UCSD-AML1 (cell line): ENCODE data around the gene SNCG.
"Not testable (repeated sequence)": the region's sequence is repeated elsewhere in the genome, so short reads cannot be mapped to it uniquely, and the experiment has no call there.

Experiments
- DNase-seq: peaks from one replicate; lab custom pipeline; 2025; ENCODE audit not compliant: unreplicated experiment; lab: John Stamatoyannopoulos, UW

The SNCG gene

GRCh38 chr10:86958116-86958900 is at the start of gene SNCG:
Gene SNCG, plus strand, starts transcription at chr10:86958599. Its CDS starts 99 bp downstream, at chr10:86958698.
- DNase-seq = no peak

DNA sequence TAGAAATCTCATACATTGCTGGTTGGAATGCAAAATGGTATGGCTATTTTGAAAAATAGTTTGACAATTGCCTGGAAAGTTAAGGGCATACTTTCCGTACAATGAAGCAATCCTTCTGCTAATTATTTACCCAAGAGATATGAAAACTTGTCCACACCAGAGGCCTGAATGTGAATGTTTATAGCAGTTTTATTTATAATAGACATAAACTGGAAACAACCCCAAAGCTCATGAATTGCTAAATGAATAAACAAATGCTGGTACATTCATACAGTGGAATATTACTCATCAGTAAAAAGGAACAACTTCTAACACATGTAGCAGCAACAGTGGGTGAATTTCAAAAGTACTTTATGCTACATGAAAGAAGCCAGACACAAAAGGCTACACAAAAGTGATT is 43.7 kb upstream of the SNCG start:
- DNase-seq = no peak

DNA sequence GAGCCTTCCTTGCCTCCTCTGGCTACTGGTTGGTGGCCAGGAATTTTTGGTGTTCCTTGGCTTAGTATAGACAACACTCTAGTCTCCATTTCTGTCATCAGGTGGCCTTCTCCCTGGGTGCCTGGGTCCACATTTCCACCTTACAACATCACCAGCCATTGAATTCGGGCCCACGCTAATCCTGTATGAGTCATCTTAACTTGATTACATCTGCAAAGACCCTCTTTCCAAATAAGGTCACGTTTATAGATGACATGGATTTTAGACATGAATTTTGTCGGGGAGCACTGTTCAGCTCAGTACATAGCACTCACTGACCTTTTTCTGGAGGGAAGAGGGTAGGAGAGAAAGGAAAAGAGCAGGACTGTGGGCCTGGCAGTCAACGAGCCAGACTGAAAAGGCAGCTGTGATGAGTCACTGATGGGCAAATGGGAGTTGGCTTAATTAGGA is 40.4 kb upstream of the SNCG start:
- no peak for DNase-seq

- DNase-seq = no peak
These were observed 35.8 kb upstream of the SNCG start for GRCh38 chr10:86922553-86922961.

GRCh38 chr10:86929468-86930380 is 28.7 kb upstream of the SNCG start:
- DNase-seq = no peak

- no peak for DNase-seq
These were observed 26.5 kb upstream of the SNCG start for GRCh38 chr10:86931872-86932271.

DNA sequence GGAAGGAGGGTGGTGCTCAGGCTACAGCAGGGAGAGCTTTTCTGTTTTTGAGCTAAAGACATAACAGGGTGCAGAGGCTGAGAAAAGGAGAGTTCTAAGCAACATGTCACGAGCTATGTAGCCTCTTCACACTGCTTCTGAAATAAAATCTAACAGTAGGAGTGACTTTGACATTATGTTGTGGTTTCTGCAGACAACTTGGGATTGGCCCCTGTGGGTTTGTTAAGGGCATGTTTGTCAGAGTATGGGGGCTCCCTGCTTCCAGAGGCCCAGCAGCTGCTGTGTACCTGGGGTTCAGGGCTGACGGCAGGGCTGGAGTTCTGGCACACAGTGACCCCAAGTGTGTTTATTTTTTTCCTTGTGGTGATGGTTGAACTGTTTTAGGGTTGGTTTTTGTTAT is 25.7 kb upstream of the SNCG start:
- DNase-seq = no peak

DNA sequence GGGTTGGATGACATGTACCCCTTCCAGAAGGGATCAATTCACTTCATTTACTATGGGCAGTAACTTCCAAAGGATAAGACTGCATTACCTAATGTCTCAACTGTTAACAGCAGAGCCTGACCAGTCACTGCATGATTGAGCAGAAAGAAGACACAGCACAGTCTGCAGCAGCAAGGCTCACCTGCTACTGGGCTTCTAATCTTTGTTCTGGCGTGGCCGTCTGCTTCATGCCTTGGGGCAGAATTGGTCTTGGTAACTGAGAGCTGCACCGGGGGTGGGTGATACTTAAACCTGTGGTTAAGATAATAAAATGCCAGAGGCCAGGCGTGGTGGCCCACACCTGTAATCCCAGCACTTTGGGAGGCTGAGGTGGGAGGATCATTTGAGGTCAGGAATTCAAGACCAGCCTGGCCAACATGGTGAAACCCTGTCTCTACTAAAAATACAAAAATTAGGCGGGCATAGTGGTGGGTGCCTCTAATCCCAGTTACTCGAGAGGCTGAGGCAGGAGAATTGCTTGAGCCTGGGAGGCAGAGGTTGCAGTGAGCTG is 24.2 kb upstream of the SNCG start:
- not testable (repeated sequence) for DNase-seq

GRCh38 chr10:86936661-86937501 is 21.5 kb upstream of the SNCG start:
- DNase-seq = no peak

- no peak for DNase-seq
These were observed 20.8 kb upstream of the SNCG start for GRCh38 chr10:86937502-86938154.

DNA sequence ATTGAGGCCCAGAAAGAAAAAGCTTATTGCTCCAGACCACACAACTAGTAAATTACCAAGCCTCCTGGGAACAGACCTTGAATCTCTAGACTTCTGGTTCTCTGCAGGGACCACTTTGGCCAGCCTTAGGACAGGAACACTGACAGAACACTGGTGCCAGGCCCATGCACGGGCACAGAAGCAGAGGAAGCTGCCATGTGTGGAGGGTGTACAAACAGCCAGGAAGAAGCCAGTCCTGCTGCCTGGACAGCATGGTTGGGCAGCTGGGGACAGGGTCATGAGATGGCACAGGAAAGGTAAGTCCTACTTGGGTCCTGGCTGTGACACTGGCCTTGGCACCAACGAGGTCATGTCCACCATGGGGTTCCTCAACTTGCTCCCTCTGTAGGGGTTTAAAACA is 20.1 kb upstream of the SNCG start:
- DNase-seq = no peak

DNA sequence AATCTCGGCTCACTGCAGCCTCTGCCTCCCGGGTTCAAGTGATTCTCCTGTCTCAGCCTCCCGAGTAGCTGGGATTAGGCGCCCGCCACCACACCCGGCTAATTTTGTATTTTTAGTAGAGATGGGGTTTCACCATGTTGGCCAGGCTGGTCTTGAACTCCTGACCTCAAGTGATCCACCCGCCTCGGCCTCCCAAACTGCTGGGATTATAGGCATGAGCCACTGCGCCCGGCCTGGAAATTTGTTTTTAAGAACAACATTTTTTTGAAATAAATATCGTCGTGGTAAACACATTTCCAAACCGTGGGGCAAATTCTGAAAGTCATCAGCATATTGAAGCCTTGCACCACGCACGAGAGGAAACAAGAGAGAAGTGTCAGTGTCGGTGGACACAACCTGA is 18.3 kb upstream of the SNCG start:
- not testable (repeated sequence) for DNase-seq

GRCh38 chr10:86940677-86941076 is 17.7 kb upstream of the SNCG start:
- no peak for DNase-seq

GRCh38 chr10:86941426-86941825 is 17.0 kb upstream of the SNCG start:
- no peak for DNase-seq

- DNase-seq = no peak
These were observed 16.4 kb upstream of the SNCG start for GRCh38 chr10:86941991-86942421.

DNA sequence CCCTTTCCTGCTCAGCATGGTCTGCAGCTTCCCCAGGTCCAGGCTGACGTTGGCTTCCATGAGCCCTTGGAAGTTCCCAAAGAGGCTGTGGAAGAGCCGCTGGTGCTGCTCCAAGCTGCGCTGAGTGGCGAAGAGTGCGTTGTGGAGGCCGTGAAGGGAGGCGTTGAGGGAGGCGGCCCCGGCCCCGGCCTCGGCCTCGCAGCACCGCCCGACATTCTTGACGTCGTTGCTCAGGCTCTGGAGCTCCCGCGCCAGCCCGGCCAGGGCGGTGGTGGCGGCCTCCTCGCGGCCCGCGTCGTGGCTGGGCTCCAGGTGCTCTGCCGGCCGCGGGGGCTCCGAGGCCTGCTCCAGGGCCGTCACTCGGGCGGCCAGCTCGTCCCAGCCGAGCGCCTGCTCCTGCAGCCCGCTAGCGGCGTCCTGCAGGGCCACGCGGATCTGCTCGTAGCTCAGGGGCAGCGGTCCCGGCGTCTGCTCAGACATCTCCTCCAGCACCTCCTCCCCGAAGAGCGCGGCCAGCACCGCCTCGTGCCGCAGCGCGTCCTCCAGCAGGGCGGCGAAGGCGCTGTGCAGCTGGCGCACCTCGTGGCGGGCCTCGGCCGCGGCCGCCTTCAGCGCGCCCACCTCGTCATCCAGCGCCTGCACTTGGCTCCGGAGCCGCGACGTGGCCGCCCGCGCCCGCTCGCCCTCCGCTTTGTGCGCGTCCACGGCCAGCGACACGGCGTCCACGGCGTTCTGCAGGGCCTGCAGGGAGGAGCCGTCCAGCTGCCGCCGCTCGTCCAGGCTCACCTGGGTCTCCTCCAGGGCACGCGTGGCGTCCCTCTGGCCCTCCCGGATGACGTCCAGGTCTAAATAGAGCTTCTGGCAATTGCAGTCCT is 15.7 kb upstream of the SNCG start:
- DNase-seq = no peak

- no peak for DNase-seq
These were observed 14.9 kb upstream of the SNCG start for GRCh38 chr10:86943316-86944030.

DNA sequence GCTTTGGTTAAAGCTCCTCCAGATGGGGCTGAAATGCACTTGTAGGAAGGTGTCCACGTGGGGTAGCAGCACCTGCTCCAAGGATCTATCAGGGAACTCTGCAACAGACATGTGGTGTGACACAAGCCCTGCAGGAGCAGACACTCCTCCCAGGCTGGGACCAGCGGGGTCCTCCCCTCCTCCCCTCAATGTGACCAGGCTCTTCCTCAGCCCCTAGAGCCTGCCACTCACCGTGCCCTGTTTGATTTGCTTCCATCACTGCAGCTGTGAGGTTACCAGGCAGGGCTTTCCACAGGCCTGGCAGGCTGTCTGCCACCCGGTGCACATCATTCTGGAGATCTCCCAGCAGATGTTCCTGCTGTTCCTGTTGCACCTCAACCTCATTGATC is 14.4 kb upstream of the SNCG start:
- no peak for DNase-seq

- no peak for DNase-seq
These were observed 13.9 kb upstream of the SNCG start for GRCh38 chr10:86944471-86944870.
